ENCODE measurements around the gene CNOT6L.
"Not testable (repeated sequence)": the region's sequence is repeated elsewhere in the genome, so short reads cannot be mapped to it uniquely, and the experiment has no call there.

CNOT6L gene

GRCh38 chr4:77777135-77777807 is 41.9 kb downstream of the CNOT6L start:
- peak; percentile 20 for DNase-seq

- no peak for DNase-seq
These were observed 42.7 kb downstream of the CNOT6L start for GRCh38 chr4:77776182-77777134.

- DNase-seq: no peak
These were observed 46.1 kb downstream of the CNOT6L start for GRCh38 chr4:77773101-77773500.

- DNase-seq: no peak
These were observed 47.6 kb downstream of the CNOT6L start for GRCh38 chr4:77771566-77771965.

- no peak for DNase-seq
These were observed 53.4 kb downstream of the CNOT6L start for GRCh38 chr4:77765720-77766119.

GRCh38 chr4:77762531-77762930 is 56.6 kb downstream of the CNOT6L start:
- no peak for DNase-seq

GRCh38 chr4:77761595-77761994 is 57.6 kb downstream of the CNOT6L start:
- DNase-seq: no peak

GRCh38 chr4:77758804-77759203 is 60.4 kb downstream of the CNOT6L start:
- no peak for DNase-seq

- DNase-seq: no peak
These were observed 67.4 kb downstream of the CNOT6L start for GRCh38 chr4:77751764-77752163.

- no peak for DNase-seq
These were observed 73.4 kb downstream of the CNOT6L start for GRCh38 chr4:77745792-77746191.

GRCh38 chr4:77742054-77742453 is 77.1 kb downstream of the CNOT6L start:
- DNase-seq: no peak

- no peak for DNase-seq
These were observed 78.7 kb downstream of the CNOT6L start for GRCh38 chr4:77740480-77740879.

GRCh38 chr4:77734928-77735327 is 84.2 kb downstream of the CNOT6L start:
- DNase-seq: no peak

GRCh38 chr4:77731656-77732055 is 87.5 kb downstream of the CNOT6L start:
- DNase-seq: no peak

GRCh38 chr4:77728420-77728819 is 90.7 kb downstream of the CNOT6L start:
- DNase-seq: no peak

GRCh38 chr4:77721073-77721472 is 98.1 kb downstream of the CNOT6L start:
- no peak for DNase-seq

- DNase-seq: not testable (repeated sequence)
These were observed 100.7 kb downstream of the CNOT6L start for GRCh38 chr4:77718500-77718899.

GRCh38 chr4:77715414-77716290 is 103.5 kb downstream of the CNOT6L start:
- no peak for DNase-seq

- DNase-seq: no peak
These were observed 104.7 kb downstream of the CNOT6L start for GRCh38 chr4:77714514-77714913.

GRCh38 chr4:77713884-77714283 is 105.3 kb downstream of the CNOT6L start:
- DNase-seq: no peak

- no peak for DNase-seq
These were observed 106.5 kb downstream of the CNOT6L start for GRCh38 chr4:77712675-77713074.

- no peak for DNase-seq
These were observed 107.7 kb downstream of the CNOT6L start for GRCh38 chr4:77711469-77711868.

GRCh38 chr4:77710684-77711083 is 108.5 kb downstream of the CNOT6L start:
- no peak for DNase-seq

Measured in eye (tissue), 1 donor.